Astrocyte (in vitro differentiated cells and primary cell): ENCODE results near the gene SENP8. TPM values are rescaled to one million over a fixed set of nuclear protein-coding genes. Genes with fewer than 3 reads are reported as not detected.
A peak's percentile ranks its signal among the peaks of the same experiment; 100 is the strongest.

ENCODE experiments used
- DNase-seq: peaks from one replicate; pipeline ENCODE4 v3.0.0-alpha.2; 2010; ENCODE audit warnings: low read depth
- FAIRE-seq: peaks from 2 replicates; lab custom pipeline; 2011; peaks lifted over from hg19 to GRCh38; lab: Jason Lieb, UNC
- H2AFZ ChIP-seq: 2 replicates; pipeline ENCODE4 v1.6.0; 2012; ENCODE audit warnings: low read depth, low read length, inconsistent platforms
- H3K27ac ChIP-seq: 2 replicates; pipeline ENCODE4 v1.5.1; 2011; ENCODE audit warnings: low read depth, low read length, inconsistent platforms
- H3K27me3 ChIP-seq: 2 replicates; pipeline ENCODE4 v1.6.0; 2011; ENCODE audit warnings: low read length, inconsistent platforms; ENCODE audit not compliant: insufficient read depth
- H3K36me3 ChIP-seq: 2 replicates; pipeline ENCODE4 v1.5.1; 2011; ENCODE audit warnings: low read length, inconsistent platforms; ENCODE audit not compliant: insufficient read depth
- H3K4me1 ChIP-seq: 2 replicates; pipeline ENCODE4 v1.5.1; 2011; ENCODE audit warnings: low read length, inconsistent platforms; ENCODE audit not compliant: insufficient read depth
- H3K4me2 ChIP-seq: 2 replicates; pipeline ENCODE4 v1.6.0; 2012; ENCODE audit warnings: low read length, inconsistent platforms
- H3K4me3 ChIP-seq: 2 replicates; pipeline ENCODE4 v1.5.1; 2011; ENCODE audit warnings: low read depth, mild to moderate bottlenecking, low read length, inconsistent platforms; ENCODE audit not compliant: insufficient read depth
- H3K79me2 ChIP-seq: 2 replicates; pipeline ENCODE4 v1.6.0; 2012; ENCODE audit warnings: mild to moderate bottlenecking, low read length, inconsistent platforms; ENCODE audit not compliant: insufficient read depth
- H3K9ac ChIP-seq: 2 replicates; pipeline ENCODE4 v1.6.0; 2012; ENCODE audit warnings: mild to moderate bottlenecking, low read length, inconsistent platforms
- H3K9me3 ChIP-seq: 2 replicates; pipeline ENCODE4 v1.5.1; 2012; ENCODE audit warnings: low read depth, mild to moderate bottlenecking, low read length, inconsistent platforms; ENCODE audit not compliant: insufficient read depth
- H4K20me1 ChIP-seq: 2 replicates; pipeline ENCODE4 v1.6.0; 2012; ENCODE audit warnings: low read length, inconsistent platforms; ENCODE audit not compliant: insufficient read depth
- H3K27ac Mint-ChIP-seq: one replicate; pipeline ENCODE4 v1.8.0; 2021; ENCODE audit warnings: mild to moderate bottlenecking, mixed read lengths; ENCODE audit not compliant: unreplicated experiment
- H3K27me3 Mint-ChIP-seq: one replicate; pipeline ENCODE4 v1.8.0; 2021; ENCODE audit warnings: low read depth, mixed read lengths; ENCODE audit not compliant: unreplicated experiment
- H3K36me3 Mint-ChIP-seq: one replicate; pipeline ENCODE4 v1.8.0; 2021; ENCODE audit warnings: low read depth, mixed read lengths; ENCODE audit not compliant: unreplicated experiment
- H3K4me1 Mint-ChIP-seq: one replicate; pipeline ENCODE4 v1.8.0; 2021; ENCODE audit warnings: low read depth, mixed read lengths; ENCODE audit not compliant: unreplicated experiment
- H3K4me3 Mint-ChIP-seq: one replicate; pipeline ENCODE4 v1.8.0; 2021; ENCODE audit warnings: mild to moderate bottlenecking, moderate library complexity, mixed read lengths; ENCODE audit not compliant: unreplicated experiment
- H3K9me3 Mint-ChIP-seq: one replicate; pipeline ENCODE4 v1.8.0; 2021; ENCODE audit warnings: mild to moderate bottlenecking, mixed read lengths; ENCODE audit not compliant: unreplicated experiment
- EZH2 ChIP-seq: IDR thresholded peaks from 2 replicates; pipeline ENCODE4 v1.6.1; 2012; ENCODE audit warnings: mild to moderate bottlenecking, low read length, inconsistent platforms; ENCODE audit not compliant: insufficient read depth
- total RNA-seq: library from RNA; stranded (reverse); gene quantifications from 2 replicates; pipeline ENCODE4 v1.2.1, GENCODE V29; 2021
- TF ChIP-seq, protein P1 (sequence below): IDR thresholded peaks from 2 replicates; pipeline ENCODE4 v1.5.1; 2011; ENCODE audit warnings: low read depth, mild to moderate bottlenecking, inconsistent platforms, low read length, moderate library complexity; ENCODE audit not compliant: insufficient read depth

SENP8 gene
- total RNA-seq, 1 donor from 2014 or later, result 2.9 TPM

DNA sequence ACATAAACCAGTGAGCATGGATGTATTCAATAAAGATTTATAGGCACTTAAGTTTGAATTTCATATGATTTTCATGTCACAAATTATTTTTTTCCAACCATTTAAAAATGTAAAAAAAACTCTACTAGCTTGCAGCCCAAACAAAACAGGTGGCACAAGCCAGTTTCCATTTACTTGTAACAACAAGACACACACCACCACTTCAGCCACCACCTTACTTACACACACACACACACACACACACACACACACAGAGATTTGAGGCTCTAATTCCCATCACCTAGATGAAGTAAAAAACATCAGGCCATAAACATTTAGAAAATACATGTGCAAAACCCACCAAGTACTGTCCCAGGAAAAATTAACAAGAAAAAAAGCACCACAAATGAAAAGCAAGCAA is 25.5 kb upstream of the SENP8 start:
- Histone ChIP-seq H3K4me2 (no peak overlapping the region), H3K79me2 (peaks cover 39% of the 10 kb centered on the region), H3K4me1 (no peaks in the 10 kb centered on the region), H3K36me3 (no peaks in the 10 kb centered on the region), H4K20me1 (peaks cover 26% of the 10 kb centered on the region), H3K9me3 (no peaks in the 10 kb centered on the region), H2AFZ (no peak overlapping the region), H3K27me3 (no peaks in the 10 kb centered on the region), H3K9ac (no peak overlapping the region), H3K4me3 (no peak overlapping the region), H3K27ac (no peak overlapping the region)
- Mint-ChIP-seq H3K4me3 (no peak overlapping the region), H3K4me1 (peaks cover 2% of the 10 kb centered on the region), H3K36me3 (peaks cover 12% of the 10 kb centered on the region), H3K27ac (no peak overlapping the region), H3K27me3 (no peaks in the 10 kb centered on the region), H3K9me3 (peaks cover 2% of the 10 kb centered on the region)
- no peak for FAIRE-seq
- TF ChIP-seq, protein P1, sequence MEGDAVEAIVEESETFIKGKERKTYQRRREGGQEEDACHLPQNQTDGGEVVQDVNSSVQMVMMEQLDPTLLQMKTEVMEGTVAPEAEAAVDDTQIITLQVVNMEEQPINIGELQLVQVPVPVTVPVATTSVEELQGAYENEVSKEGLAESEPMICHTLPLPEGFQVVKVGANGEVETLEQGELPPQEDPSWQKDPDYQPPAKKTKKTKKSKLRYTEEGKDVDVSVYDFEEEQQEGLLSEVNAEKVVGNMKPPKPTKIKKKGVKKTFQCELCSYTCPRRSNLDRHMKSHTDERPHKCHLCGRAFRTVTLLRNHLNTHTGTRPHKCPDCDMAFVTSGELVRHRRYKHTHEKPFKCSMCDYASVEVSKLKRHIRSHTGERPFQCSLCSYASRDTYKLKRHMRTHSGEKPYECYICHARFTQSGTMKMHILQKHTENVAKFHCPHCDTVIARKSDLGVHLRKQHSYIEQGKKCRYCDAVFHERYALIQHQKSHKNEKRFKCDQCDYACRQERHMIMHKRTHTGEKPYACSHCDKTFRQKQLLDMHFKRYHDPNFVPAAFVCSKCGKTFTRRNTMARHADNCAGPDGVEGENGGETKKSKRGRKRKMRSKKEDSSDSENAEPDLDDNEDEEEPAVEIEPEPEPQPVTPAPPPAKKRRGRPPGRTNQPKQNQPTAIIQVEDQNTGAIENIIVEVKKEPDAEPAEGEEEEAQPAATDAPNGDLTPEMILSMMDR, result no peak
- TF ChIP-seq EZH2, result no peak
- DNase-seq, result no peak

- Histone ChIP-seq H3K9ac (no peak overlapping the region), H2AFZ (no peak overlapping the region), H3K4me1 (no peaks in the 10 kb centered on the region), H3K4me2 (no peak overlapping the region), H4K20me1 (peaks cover 29% of the 10 kb centered on the region), H3K27me3 (no peaks in the 10 kb centered on the region), H3K79me2 (peaks cover 30% of the 10 kb centered on the region), H3K4me3 (no peak overlapping the region), H3K9me3 (no peaks in the 10 kb centered on the region), H3K27ac (no peak overlapping the region), H3K36me3 (no peaks in the 10 kb centered on the region)
- FAIRE-seq (no peak), DNase-seq (no peak)
- H3K27me3 Mint-ChIP-seq, result no peaks in the 10 kb centered on the region
- H3K4me1 Mint-ChIP-seq, result peaks cover 5% of the 10 kb centered on the region
- H3K4me3 Mint-ChIP-seq, result no peak overlapping the region
- no peak for TF ChIP-seq EZH2
- TF ChIP-seq, protein P1, result no peak
- peaks cover 13% of the 10 kb centered on the region for H3K36me3 Mint-ChIP-seq
- H3K9me3 Mint-ChIP-seq, result peaks cover 2% of the 10 kb centered on the region
- H3K27ac Mint-ChIP-seq, result no peak overlapping the region
Measured at GRCh38 chr15:72096796-72097195, 21.4 kb upstream of the SENP8 start.

DNA sequence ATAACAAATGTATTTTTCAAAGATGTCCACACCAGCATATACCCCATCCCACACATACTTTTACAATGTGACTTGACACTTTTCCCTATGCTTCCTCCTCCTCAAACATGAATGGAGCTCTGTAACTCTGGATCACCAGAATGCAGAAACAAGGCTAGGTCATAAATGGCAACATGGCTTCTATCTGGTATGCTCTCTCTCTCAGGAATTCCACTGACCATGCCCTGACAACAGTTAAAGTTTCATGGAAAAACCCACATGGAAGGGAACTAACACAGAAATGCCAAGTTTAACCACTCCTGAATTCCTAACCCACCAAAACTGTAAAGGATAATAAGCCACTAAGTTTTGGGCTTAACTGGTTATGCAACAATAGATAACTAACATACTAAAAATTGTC is 20.2 kb upstream of the SENP8 start:
- Histone ChIP-seq H3K36me3 (no peaks in the 10 kb centered on the region), H3K9ac (no peak overlapping the region), H3K27ac (no peak overlapping the region), H3K79me2 (peaks cover 18% of the 10 kb centered on the region), H3K27me3 (no peaks in the 10 kb centered on the region), H3K9me3 (no peaks in the 10 kb centered on the region), H2AFZ (no peak overlapping the region), H4K20me1 (peaks cover 23% of the 10 kb centered on the region), H3K4me2 (no peak overlapping the region), H3K4me3 (no peak overlapping the region), H3K4me1 (no peaks in the 10 kb centered on the region)
- Mint-ChIP-seq H3K36me3 (peaks cover 13% of the 10 kb centered on the region), H3K4me1 (peaks cover 6% of the 10 kb centered on the region), H3K9me3 (peaks cover 2% of the 10 kb centered on the region), H3K4me3 (no peak overlapping the region), H3K27me3 (no peaks in the 10 kb centered on the region), H3K27ac (peak overlapping the region; percentile 10)
- FAIRE-seq, result no peak
- TF ChIP-seq, protein P1, result no peak
- peak; percentile 39 for DNase-seq
